RPMI7951 (cell line): Measurements from ENCODE around the gene TMEM181. TPM values are rescaled to one million over a fixed set of nuclear protein-coding genes. Genes with fewer than 3 reads are reported as not detected.
A peak's percentile ranks its signal among the peaks of the same experiment; 100 is the strongest.
"Not testable (repeated sequence)": the region's sequence is repeated elsewhere in the genome, so short reads cannot be mapped to it uniquely, and the experiment has no call there.

Experiments used
- DNase-seq: peaks from one replicate; pipeline ENCODE4 v3.0.0-alpha.2; 2012; ENCODE audit warnings: low read depth
- total RNA-seq: library from RNA; depleted of rRNA; stranded (reverse); fragments of >200 nt; shearing (Covaris generic); gene quantifications from 2 replicates; pipeline ENCODE4 v1.2.3, GENCODE V29; 2014

TMEM181 gene
- total RNA-seq, 1 experiment from 2014 or later, result 37.6 TPM

DNA sequence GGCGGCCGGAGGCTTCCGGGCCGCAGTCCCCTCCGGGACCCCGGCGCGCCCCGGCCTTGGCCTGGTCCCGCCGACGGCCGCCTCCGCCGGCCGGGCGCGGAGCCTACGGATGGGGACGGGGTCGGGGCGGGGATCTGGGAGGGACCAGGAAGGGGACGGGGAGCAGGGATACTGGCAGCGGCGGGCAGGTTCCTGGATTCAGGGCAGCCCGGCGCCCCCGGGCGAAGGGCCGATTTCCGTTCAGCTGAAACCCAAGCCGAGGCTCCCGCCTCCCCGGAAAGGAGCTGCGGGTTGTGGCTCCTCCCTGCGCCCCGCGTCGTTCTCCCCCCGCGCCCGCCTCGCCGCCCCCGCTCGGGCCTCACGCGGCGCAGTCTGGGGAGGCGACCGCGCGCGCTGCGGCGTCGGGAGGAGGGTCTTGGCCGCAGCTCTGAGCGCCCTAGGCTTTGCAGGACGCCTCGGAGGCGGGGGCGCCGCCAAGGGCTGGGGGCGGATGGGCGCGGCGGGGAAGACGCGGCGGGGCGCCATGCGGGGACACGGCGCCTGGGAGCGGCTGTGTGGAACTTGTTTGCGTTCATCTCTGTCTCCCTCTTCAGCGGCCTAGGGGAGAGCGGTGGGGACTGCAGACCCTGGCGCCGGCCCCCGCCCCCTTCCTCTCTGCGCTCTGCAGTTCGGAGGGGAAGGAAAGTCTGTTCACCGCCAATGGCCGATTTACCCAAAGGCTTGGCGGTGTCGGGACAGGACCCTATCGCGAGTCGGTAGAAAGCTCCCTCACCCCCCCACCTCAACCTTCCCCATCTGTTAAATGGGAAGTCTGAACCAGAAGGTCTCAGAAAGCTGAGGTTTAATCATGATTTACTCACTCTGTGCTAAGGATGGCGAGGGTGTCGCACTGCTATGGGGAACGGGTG lies 22.7 kb upstream of the TMEM181 start:
- peak; percentile 28 for DNase-seq

DNA sequence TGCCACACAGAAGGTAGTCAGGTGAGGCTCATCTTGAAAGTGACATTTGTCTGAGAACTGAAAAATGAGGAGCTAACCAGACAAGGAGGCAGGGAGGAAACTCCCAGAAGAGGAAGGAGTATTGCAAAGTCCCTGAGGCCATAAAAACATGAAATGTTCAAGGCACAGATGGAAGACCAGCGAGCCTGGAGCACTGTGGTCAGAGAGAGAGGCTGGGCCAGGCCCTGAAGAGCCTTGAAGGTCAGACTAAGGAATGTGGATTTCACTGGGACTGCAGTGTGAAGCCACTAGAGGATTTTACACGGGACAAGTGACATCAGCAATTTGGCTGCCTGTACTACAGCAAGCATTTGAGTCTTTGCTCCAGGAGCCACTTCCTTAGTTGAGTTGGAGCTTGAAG lies 21.1 kb upstream of the TMEM181 start:
- peak; percentile 13 for DNase-seq

DNA sequence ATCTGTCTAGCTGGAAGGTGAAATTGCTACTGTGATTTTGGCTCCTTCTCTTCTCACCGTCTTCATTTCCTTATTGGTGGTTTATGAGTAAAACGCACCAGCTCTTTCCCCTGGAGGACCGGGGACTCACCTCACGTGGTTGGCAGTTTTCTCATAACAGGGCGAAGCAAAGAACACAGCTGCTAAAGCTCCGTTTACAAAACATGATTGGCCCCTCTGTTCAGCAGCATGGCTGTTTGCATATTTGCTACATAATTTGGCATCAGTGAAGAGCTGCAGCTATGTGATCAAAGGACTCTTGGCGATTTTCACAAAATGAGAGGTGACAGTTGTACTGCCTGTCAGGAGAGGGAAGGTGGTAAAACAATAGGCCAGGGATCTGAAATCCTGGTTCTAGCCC lies 20.5 kb upstream of the TMEM181 start:
- DNase-seq, result no peak

DNA sequence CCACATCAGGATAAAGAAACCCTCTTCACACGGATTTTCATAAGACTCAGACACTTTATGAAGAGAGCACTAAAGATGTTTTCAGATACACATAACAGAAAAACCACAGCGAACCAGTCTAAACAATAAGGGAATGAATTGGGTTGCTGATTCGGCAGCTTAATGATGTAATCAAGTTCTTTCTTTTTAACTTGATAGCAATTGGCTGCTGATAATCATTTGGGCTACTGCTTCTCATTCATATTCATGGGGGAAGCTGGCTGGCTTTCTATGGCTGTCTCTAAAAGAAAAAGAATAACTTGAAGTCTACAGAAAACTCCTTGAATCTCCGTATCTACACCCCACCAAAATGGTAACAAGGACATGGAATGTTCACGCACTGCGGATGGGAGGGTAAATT lies 20.0 kb upstream of the TMEM181 start:
- no peak for DNase-seq

DNA sequence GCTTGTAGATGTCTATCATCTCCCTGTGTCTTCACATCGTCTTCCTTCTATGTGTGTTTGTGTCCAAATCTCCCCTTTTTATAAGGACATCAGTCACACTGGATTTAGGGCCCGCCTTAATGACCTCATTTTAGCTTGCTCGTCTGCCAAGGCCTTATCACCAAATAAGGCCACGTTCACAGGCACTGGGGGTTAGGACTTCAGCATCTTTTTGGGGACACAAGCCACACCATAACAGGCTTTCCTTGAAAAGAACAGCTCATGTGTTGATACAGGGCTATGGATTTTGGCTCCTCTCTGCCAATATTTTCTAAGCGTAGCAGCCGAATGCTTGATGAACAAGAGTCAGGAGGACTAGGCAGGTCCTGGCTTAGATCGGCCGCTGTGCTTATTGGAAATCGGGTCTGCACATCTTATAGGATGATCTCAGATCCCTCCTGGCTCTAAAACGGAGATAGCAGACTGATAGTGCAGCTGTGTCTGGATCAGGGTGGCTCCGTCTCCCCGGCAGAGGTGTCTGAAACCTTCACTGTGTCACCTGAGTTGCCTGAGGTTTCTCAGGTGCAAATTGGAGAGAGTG lies 16.2 kb upstream of the TMEM181 start:
- no peak for DNase-seq

DNA sequence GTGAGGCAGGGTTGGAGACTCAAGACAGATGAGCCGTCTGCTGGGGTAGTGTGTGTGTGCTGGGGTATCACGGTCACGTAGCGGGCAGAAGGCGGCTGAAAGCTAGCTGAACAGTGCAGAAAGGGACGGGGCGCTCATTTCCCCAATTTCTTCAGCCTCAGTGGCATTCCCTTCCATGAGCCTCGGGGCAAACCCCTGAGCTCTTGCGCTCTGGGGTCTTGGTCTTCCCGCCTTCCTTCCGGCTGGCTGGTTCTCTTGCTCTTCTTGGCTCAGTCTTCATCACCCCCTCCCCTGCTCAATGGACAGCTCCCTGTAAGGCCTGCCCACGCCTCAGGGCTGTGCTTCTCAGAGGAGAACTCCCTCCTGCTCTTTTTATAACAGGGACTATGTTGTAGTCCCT lies 15.5 kb upstream of the TMEM181 start:
- no peak for DNase-seq

DNA sequence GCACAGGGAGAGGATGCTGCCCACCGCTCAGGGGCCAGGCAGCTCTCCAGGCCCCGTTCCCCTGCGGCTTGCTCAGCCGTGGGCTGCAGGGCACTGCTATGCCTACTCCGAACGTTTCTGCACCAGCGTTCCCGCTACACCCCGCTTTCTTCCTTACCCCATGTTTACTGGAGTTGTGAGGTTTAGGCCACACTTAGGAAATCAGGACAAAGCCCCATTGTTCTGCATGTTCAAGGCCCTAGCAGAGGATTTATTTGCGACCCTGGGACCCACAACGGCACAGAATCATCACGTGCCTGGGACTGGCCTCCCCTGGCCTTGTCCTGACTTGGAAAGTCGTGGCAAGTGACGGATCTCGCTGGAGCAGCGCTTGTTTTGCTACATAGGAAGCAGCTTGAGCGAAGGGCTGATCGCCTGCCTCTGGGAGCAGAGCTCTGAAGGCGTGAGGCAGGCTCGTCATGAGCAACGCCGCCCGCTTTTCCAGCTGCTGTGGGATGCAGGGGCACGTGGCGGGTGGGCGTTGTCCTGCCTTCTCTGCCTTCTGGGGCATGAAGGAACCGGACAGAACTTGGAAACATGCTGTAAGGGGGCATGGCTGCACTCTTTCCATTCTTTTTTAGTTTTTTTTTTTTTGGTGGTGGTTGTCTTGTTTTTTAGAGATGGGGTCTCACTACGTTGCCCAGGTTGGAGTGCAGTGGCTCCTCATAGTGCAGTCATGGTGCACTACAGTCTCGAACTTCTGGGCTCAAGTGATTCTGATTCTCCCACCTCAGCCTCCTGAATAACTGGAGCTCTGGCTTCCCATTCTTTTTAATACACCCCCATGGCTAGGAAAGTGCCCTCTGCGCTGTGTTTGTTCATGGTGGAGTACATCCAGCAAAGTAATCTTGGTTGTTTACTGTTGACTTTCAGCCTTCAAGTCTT lies 14.6 kb upstream of the TMEM181 start:
- no peak for DNase-seq

DNA sequence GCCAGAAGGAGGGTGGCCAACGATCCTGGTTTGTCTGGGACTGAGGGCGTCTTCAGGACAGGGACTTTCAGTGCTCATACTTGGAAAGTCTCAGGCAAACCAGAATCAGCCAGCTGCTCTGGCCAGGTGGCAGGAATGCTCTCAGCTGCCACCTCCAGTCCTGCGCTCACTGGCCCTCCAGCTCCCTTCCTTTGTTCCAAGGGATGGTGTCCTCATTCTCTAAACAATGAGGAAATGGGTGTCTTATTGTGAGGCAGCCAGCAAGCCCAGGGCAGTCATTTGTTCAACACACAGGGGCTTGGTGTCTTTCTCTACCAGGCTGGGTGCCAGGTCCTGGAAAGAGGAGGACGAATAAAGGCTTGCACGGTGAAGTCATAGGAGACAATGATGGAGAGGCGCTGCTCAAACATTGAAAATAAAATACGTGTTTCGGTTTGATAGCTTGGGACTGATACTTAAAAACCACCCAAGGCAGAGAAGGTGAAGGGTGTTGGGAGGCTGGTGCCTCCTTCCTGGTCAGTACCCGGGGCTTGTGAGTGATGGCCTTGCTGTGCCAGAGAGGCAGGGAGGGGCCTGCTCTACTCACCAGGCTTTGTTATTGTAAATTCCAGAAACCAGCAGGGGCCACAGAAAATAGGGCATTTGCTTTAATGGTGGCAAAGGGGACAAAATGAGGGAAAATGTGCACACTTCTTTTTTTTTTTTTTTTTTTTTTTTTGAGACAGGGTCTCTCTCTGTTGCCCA lies 11.3 kb upstream of the TMEM181 start:
- DNase-seq, result no peak

DNA sequence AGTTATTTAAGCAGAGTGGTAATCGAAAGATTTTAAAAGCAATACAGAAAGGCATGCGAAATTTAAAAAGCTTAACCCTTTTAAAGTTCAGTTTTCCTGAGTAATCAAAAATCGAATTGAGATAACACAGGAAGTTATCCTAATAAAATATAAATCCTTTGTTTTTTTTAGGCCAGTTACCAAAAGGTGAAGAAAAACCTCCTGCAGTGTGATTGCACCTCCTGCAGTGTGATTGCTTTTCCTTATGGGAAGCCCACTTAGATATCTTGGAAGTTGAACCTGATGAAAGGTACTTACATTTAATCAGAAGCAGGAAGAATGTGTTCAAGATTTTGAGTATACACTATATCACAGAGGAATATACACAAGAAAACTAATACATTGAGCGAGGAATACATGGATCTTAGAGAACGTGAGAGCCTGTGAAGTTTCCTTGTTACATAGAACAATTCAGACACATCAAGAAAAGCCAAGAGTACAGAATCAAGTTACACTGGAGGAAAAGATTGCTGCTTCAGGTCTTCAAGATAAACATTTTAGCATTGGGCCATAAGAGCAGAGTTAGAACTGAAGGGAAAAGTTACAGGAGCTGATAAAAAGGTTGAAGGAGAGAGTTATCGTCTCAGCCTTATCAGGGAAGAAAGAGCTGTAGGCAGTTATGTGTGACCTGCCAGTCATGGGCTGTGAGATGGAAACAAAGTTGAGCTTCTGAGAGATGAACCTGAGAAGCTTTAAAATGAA lies 7.7 kb upstream of the TMEM181 start:
- DNase-seq, result no peak

DNA sequence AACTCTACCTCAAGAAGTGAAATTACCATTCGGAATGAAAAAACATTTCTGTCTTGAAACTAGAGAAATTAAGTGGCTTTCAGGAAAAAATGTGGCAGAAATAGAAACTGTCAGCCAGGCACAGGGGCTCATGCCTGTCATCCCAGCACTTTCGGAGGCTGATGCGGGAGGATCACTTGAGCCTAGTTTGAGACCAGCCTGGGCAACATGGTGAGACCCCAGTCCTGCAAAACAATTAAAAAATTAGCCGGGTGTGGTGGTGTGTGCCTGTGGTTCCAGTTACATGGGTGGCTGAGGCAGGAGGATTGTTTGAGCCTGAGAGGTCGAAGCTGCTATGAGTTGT lies 7.1 kb upstream of the TMEM181 start:
- no peak for DNase-seq

DNA sequence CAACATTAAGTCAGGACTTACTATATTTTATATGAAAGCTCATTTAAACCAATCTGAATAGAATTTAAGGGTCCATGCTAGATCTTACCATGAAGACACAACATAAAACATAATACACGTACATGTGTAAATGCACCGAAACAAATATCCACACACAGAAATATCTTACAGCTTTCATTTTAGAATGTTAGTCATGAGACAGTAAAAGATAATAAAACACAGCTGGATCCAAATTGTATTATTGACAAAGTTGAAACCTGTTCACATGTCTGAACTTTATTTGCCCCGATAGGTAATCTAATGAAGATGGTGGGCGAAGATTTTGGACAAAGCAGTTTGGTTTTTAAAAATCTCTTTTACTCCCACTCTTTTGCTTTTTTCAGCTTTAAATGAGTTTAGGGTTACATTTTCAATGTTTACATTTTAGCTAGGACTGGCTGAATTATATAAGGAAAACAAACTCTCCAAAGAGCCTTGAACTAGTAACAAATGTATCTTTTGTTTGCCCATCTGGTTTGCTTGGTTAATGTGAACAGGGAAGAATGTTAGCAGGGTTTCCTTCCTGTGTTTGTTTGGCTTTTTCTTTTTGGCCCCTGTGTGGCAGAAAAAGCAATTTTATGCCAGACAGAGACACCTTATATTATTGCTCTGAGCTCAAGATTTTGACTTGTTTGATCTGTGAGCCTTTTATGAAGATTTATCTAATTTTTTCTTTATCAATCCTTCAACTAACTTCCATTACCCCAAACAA lies 5.1 kb upstream of the TMEM181 start:
- no peak for DNase-seq

DNA sequence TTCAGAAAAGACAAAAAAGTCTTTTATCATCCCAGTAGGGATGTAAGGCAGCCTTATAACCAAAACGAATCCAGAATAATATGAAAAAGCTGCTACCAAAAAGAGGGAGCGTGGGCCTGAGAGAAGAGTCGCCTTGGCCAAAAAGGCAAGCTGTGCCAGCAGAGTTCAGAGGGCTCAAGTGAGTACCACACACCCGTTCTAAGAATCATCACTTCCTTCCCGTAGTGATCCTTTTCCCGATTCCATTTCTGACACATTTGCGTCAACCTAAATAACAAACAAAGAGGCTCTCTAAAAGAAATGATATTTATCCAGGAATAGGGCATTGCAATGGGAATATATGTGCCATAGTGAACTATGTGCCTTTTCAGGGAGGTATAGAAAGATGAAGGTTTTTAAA lies 3.8 kb upstream of the TMEM181 start:
- no peak for DNase-seq

DNA sequence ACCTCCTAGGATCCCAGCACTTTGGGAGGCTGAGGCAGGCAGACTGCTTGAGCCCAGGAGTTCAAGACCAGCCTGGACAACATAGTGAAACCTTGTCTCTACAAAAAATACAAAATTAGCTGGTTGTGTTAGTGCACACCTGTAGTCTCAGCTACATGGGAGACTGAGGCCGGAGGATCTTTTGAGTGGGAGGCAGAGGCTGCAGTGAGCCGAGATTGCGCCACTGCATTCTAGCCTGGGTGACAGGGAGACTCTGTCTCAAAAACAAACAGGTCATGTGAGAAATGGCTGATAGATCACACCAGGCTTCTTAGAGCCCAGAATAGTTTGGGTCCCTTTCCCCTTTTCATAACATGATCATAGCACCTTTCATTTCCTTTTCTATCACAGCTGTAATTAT lies 2.8 kb upstream of the TMEM181 start:
- DNase-seq, result not testable (repeated sequence)

DNA sequence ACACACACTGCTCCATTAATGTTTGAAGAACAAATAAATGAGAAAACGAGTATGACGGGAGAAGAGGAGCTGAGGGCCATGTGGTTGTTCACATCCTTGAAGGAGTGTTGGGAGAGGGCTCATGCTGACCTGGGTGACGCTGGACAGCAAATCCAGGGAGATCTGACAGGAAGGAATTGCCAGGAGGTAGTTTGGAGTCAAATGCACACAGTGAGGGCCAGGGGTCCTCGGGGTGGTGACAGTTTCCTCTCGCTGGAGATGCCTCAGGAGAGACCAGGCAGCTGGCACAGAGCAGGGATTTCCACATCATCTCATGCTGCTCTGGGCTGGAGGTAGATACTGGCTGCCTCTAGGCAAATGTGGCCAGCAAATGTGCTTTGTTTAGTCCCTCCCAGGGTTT lies 2.0 kb upstream of the TMEM181 start:
- no peak for DNase-seq

DNA sequence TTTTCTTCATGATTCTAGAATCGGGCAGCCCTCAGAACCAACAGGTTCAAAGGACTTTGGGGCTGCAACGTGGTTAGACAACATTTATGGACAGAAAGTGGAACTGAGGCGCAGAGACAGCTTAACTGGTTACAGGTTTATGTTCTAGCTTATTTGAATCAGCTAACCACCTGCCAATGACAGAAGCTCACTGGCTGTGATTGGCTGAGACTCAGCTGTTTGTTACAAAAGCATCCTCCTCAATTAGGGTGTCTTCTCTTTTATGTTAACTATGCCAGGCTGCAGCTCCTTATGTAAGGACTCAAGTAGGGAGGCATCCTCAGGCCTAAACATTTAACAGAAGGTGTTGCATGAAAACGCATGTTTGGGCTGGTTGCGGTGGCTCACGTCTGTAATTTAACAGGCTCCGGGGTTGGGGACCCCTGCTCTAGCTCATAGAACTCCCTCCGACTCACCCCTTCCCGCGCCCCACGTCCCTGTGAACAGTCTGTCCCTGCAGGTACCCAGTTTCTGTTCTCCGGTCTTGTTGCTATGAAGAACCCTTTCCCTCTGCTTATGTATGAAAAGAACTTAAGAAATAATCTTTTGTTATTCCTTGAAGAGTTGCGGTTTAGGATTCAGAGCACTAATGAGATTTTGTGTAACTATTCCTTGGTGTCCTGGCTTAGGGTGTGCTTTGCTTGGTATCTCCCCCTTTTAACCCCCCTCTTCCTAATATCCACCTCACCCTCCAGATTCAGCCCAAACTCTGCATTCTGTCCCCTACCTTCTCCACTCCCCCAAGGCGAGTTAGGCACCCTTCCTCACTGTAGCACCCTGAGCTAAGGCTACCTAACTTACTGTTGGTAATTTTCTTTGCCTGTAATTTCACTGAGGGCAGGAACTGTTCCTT lies 1.2 kb upstream of the TMEM181 start:
- DNase-seq, result no peak

DNA sequence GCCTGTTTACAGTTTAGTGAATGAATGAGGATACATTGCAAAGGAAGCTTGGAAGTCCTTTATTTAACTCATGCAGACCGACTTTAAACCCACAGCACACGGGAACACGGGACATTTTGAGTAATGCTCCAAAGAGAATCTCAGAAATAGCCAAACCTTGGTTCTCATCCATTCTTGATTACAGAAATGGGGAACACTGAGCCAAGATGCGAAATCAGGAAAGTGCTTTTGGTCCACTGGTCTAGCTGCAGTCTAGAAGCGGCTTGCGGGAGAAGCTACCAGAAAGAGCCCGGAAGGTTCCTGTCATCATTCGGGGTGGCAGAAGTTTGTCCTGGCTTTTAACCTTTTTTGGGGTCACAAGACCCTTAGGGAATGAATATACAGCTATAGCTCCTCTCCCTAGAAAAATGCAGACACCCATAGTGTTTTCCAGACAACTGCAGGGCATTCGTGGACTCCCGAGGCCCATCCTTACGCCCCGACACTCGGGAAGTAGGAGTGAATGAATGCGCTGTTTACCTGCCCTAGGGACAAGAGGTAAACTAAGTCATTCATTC lies 475 bp upstream of the TMEM181 start:
- peak; percentile 8 for DNase-seq

DNA sequence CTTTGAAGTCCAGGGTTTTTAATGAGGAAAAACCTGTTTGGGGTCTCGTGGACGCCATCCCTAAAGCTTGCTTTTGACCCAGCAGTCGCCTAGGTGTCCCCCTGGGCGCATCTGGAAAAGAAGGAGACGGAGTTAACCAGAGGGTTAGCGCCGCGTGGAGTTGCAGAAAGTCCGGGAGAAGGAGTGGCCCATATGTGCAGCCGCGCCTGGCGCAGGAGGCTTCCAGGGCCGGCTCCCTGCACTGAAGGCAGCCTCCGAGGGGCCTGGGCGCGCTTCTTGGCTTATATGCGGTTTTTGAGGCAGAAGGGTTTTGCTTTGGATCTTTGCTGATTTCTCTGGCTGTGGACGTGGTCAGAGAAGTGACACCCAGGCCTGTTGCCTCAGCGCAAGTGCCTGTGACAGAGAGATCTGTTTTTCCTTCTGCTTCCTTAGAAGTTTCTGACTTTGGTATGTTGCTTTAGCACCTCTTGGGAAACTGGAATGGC lies 987 bp downstream of the TMEM181 start:
- DNase-seq, result peak; percentile 26

DNA sequence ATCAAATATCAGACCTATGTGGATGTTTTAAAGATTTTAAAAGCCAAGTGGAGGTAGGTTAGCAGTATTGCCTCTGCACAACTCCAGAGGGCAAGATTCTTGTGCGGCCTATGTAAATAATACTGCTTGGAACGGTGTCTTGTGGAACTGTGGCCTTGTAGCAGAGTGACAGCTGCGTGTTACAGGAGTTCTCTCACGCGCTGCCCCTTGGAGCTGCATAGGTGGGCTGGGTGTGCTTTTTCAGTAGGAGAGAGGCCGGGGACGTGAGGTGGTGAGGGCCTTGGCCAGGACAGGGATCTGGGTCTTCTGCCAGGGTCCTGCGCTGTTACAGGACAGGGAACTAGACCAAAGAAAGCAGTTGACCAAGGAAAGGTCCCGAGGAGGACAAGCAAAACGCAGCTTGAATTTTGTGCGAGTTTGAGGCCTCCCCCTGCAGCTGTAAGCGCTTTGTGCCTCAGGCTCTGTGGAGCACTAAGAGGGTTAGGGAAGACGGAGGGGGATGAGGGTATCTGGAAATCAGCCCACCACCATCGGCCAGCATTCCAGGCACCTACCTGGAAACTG lies 1.5 kb downstream of the TMEM181 start:
- DNase-seq, result no peak
